Kidney epithelial cell (primary cell): ENCODE measurements around the gene MPP1. TPM values are rescaled to one million over a fixed set of nuclear protein-coding genes. Genes with fewer than 3 reads are reported as not detected.

Experiments used
- DNase-seq: peaks from one replicate; pipeline ENCODE4 v3.0.0-alpha.2; 2010; ENCODE audit warnings: low read depth
- H3K27me3 ChIP-seq: 2 replicates; pipeline ENCODE4 v1.6.0; 2011; ENCODE audit warnings: low read length; ENCODE audit not compliant: control insufficient read depth, insufficient read depth
- H3K36me3 ChIP-seq: 2 replicates; pipeline ENCODE4 v1.5.1; 2011; ENCODE audit warnings: low read length; ENCODE audit not compliant: control insufficient read depth, insufficient read depth
- H3K4me3 ChIP-seq: 2 replicates; pipeline ENCODE4 v1.5.1; 2011; ENCODE audit warnings: low read depth, mild to moderate bottlenecking, control low read depth, low read length
- CTCF ChIP-seq: IDR thresholded peaks from 2 replicates; pipeline ENCODE4 v1.5.1; 2011; ENCODE audit warnings: mild to moderate bottlenecking, moderate library complexity, low read length, control low read depth, inconsistent platforms; ENCODE audit not compliant: insufficient read depth, poor library complexity, severe bottlenecking
- total RNA-seq: library from RNA; depleted of rRNA; stranded (reverse); fragments of >200 nt; gene quantifications from 2 replicates; pipeline ENCODE4 v1.2.3, GENCODE V29; 2015

Gene MPP1
- total RNA-seq, 1 donor from 2014 or later = 9.3 TPM

- Histone ChIP-seq H3K27me3 (no peaks in the 10 kb centered on the region), H3K4me3 (no peak overlapping the region), H3K36me3 (no peaks in the 10 kb centered on the region)
- DNase-seq = no peak
- no peak for TF ChIP-seq CTCF
Measured at GRCh38 chrX:154784149-154784995, 20.9 kb downstream of the MPP1 start.

- no peak overlapping the region for H3K4me3 ChIP-seq
- no peak for DNase-seq
- H3K27me3 ChIP-seq = no peaks in the 10 kb centered on the region
- no peak for TF ChIP-seq CTCF
- no peaks in the 10 kb centered on the region for H3K36me3 ChIP-seq
Measured at GRCh38 chrX:154780968-154781367, 24.3 kb downstream of the MPP1 start.

- TF ChIP-seq CTCF = no peak
- Histone ChIP-seq H3K4me3 (no peak overlapping the region), H3K36me3 (no peaks in the 10 kb centered on the region), H3K27me3 (no peaks in the 10 kb centered on the region)
- DNase-seq = no peak
Measured at GRCh38 chrX:154779261-154779660, 26.0 kb downstream of the MPP1 start.

GRCh38 chrX:154776753-154777152, 28.5 kb downstream of the MPP1 start:
- no peak for DNase-seq
- Histone ChIP-seq H3K36me3 (peaks cover 1% of the 10 kb centered on the region), H3K4me3 (no peak overlapping the region), H3K27me3 (no peaks in the 10 kb centered on the region)
- TF ChIP-seq CTCF = no peak

GRCh38 chrX:154775419-154776349, 29.6 kb downstream of the MPP1 start:
- Histone ChIP-seq H3K36me3 (peaks cover 1% of the 10 kb centered on the region), H3K27me3 (no peaks in the 10 kb centered on the region), H3K4me3 (no peak overlapping the region)
- no peak for DNase-seq
- no peak for TF ChIP-seq CTCF
